Stimulated activated naive CD4-positive, alpha-beta T cell treated with Interleukin-2 at 50 U/mL for 16 hours (primary cell): ENCODE results near the gene EFCAB7.

Source experiments
- DNase-seq: peaks from one replicate; lab custom pipeline; 2025; lab: John Stamatoyannopoulos, UW

Gene EFCAB7, protein sequence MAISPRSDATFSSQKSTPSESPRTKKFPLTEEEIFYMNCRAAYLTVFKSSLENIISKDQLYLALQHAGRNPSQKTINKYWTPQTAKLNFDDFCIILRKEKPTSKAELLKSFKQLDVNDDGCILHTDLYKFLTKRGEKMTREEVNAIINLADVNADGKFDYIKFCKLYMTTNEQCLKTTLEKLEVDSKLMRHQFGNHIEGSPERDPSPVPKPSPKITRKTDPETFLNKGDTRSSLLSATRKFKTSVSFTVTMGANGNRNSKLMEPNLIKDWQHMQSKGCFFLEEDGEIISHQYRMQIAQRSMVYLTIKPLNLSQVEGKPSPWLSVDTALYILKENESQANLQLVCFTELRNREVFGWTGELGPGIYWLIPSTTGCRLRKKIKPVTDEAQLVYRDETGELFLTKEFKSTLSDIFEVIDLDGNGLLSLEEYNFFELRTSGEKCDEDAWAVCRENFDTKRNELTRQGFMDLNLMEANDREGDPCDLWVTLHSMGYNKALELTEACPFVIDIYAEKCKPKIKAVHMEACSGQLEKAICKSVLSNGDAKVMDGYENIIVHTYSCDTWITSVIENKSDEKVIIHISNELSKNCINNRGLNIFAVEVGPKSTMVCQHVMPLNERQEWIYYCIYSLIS

DNA sequence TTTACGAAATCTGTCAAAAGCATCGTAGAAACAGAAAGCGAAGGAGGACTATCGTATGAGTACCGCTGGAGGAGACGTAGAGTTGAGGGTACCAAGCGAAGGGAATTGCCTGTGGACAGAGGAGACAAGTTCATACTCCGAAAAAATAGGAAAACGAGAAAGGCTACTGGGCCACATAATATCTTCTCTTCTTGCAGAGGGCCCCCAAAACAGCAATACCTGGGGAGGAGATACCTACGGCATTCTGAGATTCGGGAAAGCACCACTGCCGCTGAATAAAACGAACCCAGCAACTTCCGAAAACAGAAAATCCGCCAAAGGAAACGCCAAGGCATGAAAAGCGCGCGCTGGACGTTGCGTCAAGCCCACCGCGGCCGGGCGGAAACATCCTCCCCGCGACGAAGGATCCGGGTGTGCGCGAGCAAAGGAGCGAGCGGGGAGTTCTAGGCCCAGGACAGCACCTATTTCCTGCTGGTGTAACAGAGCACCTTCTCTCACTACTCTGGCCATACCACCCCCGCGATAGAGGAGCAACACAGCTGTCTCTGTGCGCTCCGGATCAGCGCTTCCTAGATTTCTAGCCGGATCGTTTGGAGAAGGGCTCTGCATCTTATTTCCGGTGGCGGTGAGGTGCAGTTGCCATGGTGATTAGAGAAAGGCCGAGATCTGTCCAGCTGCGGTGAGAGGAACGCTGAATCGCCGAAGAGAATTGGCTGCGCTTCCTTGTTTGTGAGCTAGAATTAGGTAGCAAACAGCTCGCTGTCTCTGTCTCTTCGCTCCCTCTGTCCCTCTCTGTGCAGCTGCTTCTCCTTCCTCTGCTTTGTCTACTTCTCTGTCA is at the start of gene EFCAB7, which contains the start of gene ITGB3BP:
Gene EFCAB7 (plus strand): TSS at position 635 of the 838 bp plus-strand sequence. CDS start 2,048 bp downstream, outside the sequence.
Gene ITGB3BP (minus strand): TSS at position 335 of the 838 bp plus-strand sequence. CDS start 92 bp downstream, at position 243.
- peak; percentile 77 for DNase-seq

DNA sequence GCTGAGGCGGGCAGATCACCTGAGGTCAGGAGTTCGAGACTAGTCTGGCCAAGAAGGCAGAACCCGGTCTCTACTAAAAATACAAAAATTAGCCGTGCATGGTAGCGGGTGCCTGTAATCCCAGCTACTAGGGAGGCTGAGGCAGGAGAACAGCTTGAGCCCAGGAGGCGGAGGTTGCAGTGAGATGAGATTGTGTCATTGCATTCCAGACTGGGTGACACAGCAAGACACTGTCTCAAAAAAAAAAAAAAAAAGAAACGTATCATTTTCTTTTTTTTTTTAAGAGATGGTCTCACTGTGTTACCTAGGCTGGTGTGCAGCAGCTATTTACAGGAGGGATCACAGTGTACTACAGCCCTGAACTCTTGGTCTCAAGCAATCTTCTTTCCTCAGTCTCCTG is 47.6 kb upstream of the EFCAB7 start:
- DNase-seq = no peak

DNA sequence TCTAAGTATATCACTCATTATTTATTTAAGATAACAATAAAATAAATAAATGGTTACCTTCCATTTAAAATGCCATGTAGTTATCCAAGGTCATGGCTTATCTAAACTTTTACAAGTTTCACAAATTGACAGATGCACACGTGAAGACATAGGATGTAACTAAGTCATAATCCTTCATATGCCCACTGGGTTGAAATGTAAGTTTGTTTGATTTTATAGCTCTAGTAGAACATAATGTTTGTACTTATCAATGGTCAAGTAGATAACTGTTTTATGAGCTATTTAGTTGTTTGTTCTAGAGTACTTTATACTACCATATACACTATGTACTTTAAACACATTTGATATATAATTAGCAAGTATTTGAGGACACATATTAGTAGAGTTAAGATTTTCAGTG is 43.3 kb upstream of the EFCAB7 start:
- no peak for DNase-seq

DNA sequence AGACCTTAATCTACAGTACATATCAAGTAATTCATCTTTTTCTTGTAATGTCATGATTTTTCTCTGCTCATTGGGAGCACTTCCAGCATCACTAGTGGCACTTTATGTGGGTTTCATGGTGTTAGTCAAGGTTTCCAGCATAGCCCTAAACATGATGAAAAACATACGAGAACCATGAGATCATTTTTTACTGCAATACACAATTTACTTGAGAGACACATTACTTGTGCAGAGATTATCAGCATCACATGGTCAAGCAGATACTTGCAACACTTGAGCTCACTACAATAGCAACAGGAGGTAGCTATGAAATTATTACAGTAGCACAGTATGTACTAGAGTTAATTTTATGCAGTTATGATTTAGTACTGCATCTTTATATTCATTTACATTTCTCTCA is 36.7 kb upstream of the EFCAB7 start:
- DNase-seq = no peak

DNA sequence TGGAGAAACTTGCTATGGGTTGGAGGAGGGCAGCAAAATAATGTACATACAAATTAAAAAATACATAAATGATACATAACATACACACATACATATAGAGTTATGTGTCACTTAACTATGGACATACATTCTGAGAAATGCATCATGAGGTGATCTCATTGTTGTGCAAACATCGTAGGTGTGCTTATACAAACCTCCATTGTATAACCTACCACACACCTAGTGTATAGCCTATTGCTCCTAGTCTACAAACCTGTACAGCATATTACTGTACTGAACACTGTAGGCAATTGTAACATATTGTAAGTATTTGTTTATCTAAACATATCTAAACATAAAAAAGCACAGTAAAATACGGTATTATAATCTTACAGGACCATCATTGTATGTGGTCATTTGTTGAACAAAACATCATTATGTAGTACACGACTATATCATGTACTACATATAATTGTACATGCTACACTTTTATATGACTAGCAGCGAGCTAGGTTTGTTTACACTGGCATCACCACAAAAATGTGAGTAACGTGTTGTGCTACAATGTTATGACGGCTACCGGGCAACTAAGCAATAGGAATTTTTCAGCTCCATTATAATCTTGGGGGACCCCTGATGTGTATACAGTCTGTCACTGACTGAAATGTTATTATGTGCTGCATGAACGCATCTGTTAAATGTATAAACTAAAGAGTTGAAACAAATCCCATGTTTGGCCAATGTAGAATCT is 35.8 kb upstream of the EFCAB7 start:
- no peak for DNase-seq

DNA sequence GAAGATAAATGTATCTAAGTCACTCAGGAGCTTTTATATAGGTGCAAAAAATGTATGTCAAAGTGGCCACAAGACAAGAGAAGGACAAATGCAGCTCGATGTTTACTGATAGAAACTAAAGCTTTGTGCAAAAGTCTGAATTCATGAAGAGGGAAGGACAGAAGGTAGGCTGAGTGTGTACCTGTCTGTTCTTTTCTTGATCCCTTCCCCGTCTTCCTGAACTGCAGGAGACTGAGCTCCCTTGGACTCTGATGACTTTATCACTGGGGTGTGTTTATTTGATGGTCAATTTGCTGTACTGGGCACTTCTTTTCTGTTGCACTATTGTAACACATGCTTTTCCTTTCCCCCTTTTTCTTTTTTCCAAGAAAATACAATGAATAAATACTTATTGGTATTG is 25.7 kb upstream of the EFCAB7 start:
- no peak for DNase-seq

DNA sequence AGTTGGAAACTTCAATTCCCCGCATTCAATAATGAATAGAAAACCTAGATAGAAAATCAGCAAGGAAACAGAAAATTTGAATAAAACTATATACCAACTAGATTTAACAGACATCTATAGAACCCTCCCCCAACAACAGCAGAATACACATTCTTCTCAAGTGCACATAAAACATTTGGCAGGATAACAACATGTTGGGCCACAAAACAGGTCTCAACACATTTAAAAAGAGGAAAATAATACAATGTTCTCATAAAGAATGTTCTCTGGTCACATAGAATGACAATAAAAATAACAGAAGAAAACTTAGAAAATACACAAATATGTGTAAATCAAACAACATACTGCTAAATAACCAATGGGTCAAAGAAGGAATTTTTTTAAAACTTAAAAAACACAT is 25.2 kb upstream of the EFCAB7 start:
- no peak for DNase-seq

DNA sequence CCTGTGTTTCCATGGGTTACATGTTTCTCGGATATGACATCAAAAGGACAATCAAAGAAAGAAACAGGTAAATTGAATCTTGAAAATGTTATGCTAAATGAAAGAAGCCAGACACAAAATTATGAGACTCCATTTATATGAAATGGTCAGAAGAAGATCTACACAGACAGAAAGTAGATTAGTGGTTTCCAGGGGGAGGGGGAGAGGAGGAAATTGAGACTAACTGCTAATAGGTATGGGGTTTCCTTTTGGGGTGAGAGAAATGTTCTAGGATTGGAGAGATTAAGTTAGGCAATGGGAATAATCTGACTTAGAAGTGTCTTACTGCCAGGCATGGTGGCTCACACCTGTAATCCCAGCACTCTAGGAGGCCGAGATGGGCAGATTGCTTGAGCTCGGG is 22.1 kb upstream of the EFCAB7 start:
- DNase-seq = no peak

DNA sequence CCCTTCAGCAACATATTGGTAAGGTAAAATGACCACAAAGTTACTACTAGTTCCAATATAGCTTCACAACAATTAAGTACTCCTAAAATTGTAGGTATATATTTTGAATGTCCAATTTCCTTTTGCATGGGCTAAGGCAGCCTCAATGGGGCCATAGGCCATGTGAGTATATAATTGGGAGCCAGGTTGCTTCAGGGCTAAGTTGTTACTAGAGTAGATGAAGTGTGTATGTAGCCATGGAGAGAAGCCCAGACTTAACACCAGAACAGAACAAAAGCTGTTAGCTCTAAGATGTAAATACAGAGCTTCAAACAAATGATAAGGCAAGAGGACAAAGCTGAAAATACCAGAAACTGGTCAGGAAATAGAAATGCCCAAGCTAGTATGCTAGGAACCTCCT is 16.5 kb upstream of the EFCAB7 start:
- no peak for DNase-seq

DNA sequence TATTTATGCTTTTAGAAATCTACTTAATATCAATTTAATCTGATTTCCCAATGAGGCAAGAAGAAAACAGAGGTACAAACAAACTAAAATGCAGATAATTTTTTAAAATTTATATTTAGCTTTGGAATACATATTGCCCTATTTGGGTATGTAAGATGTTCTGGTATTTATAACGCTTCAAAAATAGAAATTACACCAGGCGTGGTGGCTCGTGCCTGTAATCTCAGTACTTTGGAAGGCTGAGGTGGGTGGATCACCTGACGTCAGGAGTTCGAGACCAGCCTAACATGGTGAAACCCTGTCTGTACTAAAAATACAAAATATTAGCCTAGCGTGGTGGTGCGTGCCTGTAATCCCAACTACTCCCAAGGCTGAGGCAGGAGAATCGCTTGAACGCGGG is 13.6 kb upstream of the EFCAB7 start:
- no peak for DNase-seq

DNA sequence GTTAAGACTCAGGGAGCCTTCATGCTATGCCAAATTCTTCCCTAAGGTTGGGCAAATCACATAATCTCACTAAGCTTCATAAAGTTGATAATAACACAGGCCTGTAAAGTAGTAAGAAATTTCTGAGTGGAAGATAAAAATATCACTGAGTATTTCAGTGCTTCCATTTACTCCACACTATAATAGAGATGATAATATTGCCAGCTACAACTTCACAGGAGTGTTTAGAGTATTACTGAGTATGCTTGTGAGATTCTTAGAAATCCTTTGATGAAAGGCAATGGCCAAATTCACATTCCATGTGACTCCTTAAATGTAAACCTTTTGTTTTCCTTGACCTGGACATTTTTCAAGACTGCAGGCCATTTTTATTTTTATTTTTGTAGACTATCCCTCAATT is 10.7 kb upstream of the EFCAB7 start:
- DNase-seq = no peak

DNA sequence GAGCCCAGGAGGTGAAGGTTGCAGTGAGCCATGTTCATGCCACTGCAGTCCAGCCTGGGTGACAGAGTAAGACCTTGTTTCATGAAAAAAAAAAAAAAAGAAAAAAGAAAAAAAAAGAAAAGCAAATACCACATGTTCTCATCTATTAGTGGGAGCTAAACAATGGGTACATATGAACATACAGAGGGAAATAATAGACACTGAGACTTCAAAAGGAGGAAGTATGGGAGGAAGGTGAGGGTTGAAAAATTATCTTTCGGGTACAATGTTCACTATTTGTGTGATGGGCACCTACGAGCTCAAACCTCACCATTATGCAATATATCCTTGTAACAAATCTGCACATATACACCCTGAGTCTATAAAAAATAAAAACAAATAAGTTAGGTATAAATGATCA is 6.7 kb upstream of the EFCAB7 start:
- no peak for DNase-seq

DNA sequence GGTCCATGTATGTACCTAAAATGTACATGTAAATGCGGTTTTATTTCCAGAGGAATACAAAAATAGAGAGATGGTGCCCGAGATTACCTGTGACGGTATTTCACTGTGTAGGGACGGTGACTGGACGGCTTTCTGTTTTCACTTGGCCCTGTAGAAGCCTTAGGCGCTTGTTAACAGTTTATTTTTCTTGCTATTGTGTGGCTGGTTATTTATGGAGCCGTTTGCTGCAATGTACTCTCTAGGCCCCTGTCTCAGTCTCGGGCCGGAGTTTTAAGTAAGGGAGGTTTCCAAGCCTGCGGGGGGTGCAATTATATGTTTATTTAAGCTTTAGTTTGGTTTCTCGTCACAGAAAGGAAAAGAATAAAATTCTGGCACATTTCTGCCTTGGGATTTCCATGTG is 413 bp downstream of the EFCAB7 start:
- no peak for DNase-seq

DNA sequence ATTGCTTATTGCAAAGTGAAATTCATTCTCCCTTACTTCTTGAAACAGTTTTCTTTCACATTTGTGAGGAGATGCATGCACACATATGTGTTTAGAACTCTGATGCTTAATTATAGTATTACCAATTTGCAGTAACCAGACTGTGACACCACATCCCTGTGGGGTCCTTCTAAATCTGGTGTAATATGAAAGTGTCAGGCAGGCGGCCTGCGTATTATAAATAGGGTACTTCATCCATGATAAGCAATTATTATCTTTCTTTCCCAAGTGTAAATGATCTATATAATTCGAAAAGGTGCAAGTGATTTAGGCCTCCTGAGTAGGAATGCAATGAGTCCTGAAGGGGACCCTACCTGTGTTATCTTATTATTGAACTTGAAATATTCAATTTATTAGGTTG is 876 bp downstream of the EFCAB7 start:
- DNase-seq = no peak

DNA sequence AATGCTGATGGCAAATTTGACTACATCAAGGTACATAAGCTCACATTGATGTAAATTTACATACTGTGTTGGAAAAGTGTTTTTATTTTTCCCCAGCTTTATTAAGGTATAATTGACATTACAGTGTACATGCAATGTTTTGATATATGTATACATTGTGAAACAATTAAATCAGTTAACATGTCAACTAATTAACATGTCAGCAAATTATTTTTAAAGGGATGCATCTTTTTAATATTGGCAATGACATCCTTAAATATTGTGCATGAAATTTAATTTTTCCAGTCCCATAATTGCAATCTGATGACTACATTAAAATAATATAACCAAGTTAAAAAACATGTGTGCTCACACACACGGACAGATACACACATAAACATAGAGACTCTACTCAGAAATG is 9.4 kb downstream of the EFCAB7 start:
- no peak for DNase-seq

DNA sequence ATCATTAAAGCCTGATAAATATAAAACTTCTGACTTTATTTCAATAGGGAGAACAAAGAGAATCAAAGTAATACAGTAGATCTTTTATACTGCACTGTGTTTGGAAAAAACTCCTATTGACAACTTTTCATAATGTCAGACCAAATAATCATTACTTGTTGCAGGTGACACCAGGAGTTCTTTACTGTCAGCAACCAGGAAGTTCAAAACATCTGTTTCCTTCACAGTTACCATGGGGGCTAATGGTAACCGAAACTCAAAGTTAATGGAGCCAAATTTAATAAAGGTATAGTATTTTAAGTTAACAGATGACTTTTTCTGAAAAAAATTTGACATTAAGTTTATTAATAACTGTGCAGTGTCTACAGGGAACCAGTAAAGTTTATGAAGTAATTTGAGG is 10.6 kb downstream of the EFCAB7 start:
- no peak for DNase-seq

DNA sequence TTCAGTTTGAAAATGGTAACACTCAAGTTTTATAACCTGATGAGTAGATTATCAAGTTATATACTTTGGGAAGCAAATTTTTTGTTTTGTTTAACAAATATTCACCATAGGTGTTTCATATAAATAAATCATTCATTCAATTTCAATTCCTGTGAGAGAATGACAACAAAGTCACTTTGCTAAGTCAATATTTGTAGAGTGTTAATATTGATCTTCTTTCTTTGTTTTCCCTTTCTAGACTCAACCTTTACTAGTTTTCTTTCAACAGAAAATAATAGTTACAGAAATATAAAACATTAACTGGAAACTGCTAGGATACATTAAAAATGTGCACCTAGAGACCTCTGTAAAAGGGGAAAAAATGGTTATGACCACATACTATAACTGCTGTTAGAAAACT is 11.1 kb downstream of the EFCAB7 start:
- no peak for DNase-seq

DNA sequence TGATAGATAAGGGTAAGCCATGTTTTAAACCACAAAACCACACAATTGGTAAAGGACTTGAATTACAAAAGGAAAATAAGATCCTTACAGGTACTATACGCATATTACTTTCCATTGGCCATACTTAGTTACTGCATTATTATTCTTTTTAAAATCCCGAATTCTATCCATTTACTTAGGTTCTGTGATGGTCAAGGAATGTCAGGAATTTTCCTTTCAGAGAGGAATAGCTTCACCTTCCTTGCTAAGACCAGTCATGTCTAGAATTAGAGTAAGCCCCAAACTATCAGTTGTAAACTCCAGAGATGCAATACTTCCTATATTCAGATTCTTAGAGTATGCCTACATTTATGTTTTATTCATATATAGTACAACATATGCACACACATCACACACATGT is 13.7 kb downstream of the EFCAB7 start:
- no peak for DNase-seq

DNA sequence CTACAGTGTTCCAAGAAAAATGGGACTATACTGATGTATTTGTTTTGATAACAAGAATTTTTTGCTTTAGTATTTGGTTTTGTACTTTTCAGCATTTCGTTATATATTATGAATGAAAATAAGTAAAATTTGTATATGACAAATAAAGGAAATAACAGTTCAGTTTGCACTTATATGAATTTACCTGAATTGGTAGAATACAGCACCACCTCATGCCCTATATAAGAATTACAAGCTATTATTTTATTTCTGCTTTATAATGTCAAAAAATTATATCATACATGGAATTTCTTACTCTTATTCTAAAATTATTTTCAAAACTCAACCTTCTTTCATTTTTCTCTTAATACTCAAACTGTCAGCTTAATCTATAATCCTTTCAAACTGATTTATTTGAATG is 14.6 kb downstream of the EFCAB7 start:
- DNase-seq = no peak

DNA sequence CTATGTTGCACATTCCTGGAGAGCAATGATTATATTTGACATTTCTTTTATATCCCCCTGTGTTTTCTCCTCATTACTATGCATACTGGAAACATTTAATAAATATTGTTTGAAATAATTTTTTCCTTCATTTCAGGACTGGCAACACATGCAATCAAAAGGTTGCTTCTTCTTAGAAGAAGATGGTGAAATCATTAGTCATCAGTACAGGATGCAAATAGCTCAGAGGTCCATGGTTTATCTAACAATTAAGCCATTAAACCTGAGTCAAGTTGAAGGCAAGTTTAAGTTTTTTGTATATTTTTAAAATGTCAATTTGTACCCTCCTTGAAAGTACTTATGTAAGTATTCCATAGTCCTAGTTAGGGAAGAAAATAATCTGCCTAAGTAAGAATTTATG is 22.5 kb downstream of the EFCAB7 start:
- no peak for DNase-seq

DNA sequence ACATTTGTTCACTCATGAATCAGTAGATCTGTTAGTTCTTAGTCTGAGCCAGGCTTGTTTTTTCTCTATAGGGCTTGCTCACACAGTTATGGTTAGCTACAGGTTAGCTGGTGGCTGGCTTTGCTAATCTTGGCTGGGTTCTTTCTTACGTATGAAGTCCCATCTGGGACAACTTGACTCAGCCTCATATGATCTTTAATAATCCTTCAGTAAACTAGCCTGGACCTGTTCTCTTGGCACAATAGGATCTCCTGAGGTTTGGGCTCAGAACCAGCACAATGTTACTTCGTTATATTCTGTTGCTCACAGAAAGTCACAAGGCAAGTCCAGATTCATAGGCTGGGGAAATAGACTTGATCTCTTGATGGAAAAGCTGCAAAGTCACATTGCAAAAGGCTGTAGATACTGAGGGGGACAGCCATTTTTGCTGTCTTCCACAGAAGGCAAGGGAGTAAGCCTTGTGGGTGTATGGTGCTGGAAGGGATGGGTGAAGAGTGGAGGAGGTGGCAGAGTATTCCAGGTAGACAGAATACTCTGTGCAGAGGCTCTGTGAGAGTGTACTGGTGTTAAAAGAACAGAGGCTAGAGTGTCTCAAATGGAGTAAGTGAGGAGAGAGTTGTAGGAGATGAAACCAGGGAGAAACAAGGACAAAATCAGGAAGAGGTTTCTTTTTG is 24.4 kb downstream of the EFCAB7 start:
- no peak for DNase-seq

DNA sequence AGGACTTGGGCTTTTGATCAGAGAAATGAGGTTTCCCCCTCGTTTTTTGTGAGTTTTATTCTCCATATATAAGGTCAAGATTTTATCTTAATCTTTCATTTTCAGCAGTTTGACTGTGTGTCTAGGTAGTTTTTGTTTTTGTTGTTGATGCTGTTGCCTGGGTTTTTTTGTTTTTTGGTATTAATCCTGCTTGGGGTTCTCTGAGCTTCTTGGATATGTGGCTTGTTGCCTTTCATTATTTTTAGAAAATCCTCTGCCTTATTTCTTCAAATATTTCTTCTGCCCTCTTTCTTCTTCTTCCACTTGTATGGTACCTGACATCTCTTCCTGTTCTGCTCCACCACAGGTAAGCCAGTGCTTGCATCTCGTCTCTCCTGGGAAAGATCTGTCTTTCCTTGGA is 25.0 kb downstream of the EFCAB7 start:
- DNase-seq = no peak
